Thoracic aorta (tissue), 2 donors: ENCODE results near the gene ATRN. TPM values are rescaled to one million over a fixed set of nuclear protein-coding genes. Genes with fewer than 3 reads are reported as not detected.

Experiments used
- ATAC-seq: fragments of 150-250 bp; one replicate; pipeline ENCODE4 v1.8.0; 2017; ENCODE audit warnings: low read depth; ENCODE audit not compliant: insufficient number of reproducible peaks, low FRiP score
- DNase-seq: peaks from one replicate; pipeline ENCODE4 v3.0.0-alpha.2; 2020; ENCODE audit warnings: low spot score
- H3K27ac ChIP-seq, 2 donors: fragments of 200-600 bp; sonication (generic); 1 replicate in 1 of 2; 2 replicates in 1 of 2; pipeline ENCODE4 v1.5.1; 2016; ENCODE audit warnings: mild to moderate bottlenecking in 2 of 2, moderate library complexity in 2 of 2
- H3K27me3 ChIP-seq: fragments of 200-600 bp; sonication (generic); replicated peaks from 2 replicates; pipeline ENCODE4 v1.6.0; 2016; ENCODE audit warnings: mild to moderate bottlenecking; ENCODE audit not compliant: insufficient read depth
- H3K36me3 ChIP-seq: fragments of 200-600 bp; sonication (generic); one replicate; pipeline ENCODE4 v1.5.1; 2016
- H3K4me1 ChIP-seq, 2 donors: fragments of 200-600 bp; sonication (generic); 1 replicate in 1 of 2; 2 replicates in 1 of 2; pipeline versions ENCODE4 v1.5.1 to v1.6.0; 2016; ENCODE audit warnings: low read depth in 2 of 2, mild to moderate bottlenecking in 1 of 2; ENCODE audit not compliant: control insufficient read depth in 1 of 2
- H3K4me3 ChIP-seq: fragments of 200-600 bp; sonication (generic); 2 replicates; pipeline ENCODE4 v1.5.1; 2016; ENCODE audit warnings: mild to moderate bottlenecking
- H3K9me3 ChIP-seq: fragments of 200-600 bp; sonication (generic); 2 replicates; pipeline ENCODE4 v1.5.1; 2016
- CTCF ChIP-seq: fragments of 200-600 bp; sonication (generic); IDR thresholded peaks from one replicate; pipeline ENCODE4 v1.5.1; 2019; ENCODE audit warnings: antibody characterized with exemption
- total RNA-seq, 2 donors: library from RNA; depleted of rRNA; stranded (reverse); fragments of >200 nt; gene quantifications; one replicate each; pipeline versions ENCODE4 v1.1.0 to v1.2.3, GENCODE V29; 2016

Gene ATRN
- total RNA-seq, 2 donors from 2014 or later = 25.0 to 32.9 TPM

DNA sequence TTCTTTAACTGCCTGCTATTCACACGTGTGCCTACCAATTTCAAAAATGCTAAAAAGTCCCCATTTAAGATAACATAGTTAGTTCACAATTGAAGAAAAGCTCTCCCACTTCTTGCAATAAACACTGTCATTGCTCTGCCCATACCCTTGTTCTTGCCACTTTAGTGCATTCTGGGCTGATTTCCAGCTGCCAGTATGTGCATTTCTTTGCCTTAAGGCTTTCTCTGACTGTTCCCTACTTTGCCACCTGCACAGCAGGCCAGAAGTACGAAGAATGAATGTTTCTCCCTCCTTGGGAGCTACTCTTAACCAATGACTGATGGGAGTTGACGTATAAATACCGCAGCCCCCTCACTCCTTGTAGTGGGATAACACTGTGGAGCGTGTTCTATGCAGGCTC lies 16.0 kb upstream of the ATRN start:
- Histone ChIP-seq H3K4me1 (no peaks in the 10 kb centered on the region), H3K4me3 (no peak overlapping the region), H3K27me3 (no peaks in the 10 kb centered on the region), H3K9me3 (no peaks in the 10 kb centered on the region), H3K27ac (no peak overlapping the region), H3K36me3 (no peaks in the 10 kb centered on the region)
- no peak for DNase-seq
- ATAC-seq = no peak
- no peak for TF ChIP-seq CTCF

DNA sequence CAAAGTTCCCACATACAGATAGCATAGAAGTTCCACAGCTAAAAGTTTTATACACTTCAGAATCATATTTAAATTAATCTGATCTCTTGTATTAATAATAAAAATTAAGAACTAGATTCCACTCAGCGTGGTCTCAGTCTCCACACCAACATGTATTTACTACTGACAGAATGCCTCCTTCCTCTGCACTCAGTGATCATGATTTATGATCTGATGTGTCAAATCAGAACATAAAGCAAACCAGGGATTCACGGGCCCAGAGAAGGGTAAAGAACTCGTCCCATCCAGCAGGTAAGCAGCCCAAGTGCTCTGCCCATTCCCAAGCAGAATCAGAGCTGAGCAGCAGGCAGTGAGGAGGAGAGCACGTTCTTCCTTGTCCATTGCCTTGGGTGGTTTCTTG lies 14.2 kb upstream of the ATRN start:
- Histone ChIP-seq H3K36me3 (no peaks in the 10 kb centered on the region), H3K4me3 (no peak overlapping the region), H3K27me3 (no peaks in the 10 kb centered on the region), H3K4me1 (no peaks in the 10 kb centered on the region), H3K9me3 (no peaks in the 10 kb centered on the region), H3K27ac (no peak overlapping the region)
- DNase-seq (no peak), ATAC-seq (no peak)
- no peak for TF ChIP-seq CTCF

GRCh38 chr20:3459881-3460307 lies 10.9 kb upstream of the ATRN start:
- no peaks in the 10 kb centered on the region for H3K27me3 ChIP-seq

DNA sequence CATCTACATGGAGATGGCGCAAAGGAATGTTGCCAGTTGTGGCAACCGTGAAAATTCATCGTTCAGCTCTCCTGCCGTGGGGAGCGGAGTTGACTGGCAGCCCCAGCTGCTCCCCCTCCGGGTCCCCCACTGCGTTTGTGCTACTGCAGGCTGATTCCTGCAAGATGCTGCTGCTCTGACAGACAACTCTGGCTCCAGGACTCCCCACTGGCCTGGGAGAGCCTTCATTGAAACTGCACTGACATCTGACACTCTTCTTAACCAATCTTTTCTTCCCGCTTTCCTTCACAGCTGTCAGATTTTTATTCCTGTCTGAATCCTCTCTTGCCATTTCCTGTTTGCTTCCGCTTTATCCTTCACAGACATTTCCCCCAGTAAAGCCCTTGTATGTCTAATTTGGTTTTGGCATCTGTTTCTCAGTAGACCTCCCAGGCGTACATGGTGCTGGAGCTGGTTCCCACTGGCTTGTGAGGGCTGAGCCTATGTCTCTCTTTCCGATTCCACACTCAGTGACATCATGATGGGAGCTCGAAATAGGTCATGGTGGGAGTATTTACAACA lies 9.5 kb upstream of the ATRN start:
- no peaks in the 10 kb centered on the region for H3K4me1 ChIP-seq

More at GRCh38 chr20:3459881-3460307, 10.9 kb upstream of the ATRN start:
- Histone ChIP-seq H3K9me3 (no peaks in the 10 kb centered on the region), H3K36me3 (no peaks in the 10 kb centered on the region), H3K4me1 (no peaks in the 10 kb centered on the region), H3K27ac (no peak overlapping the region), H3K4me3 (no peak overlapping the region)
- ATAC-seq (no peak), DNase-seq (no peak)
- TF ChIP-seq CTCF = no peak

More for the DNA sequence above, 9.5 kb upstream of the ATRN start:
- ATAC-seq (no peak), DNase-seq (no peak)
- H3K27ac ChIP-seq = no peak overlapping the region
- no peaks in the 10 kb centered on the region for H3K27me3 ChIP-seq
- H3K4me3 ChIP-seq = no peak overlapping the region
- H3K9me3 ChIP-seq = no peaks in the 10 kb centered on the region
- TF ChIP-seq CTCF = no peak
- H3K36me3 ChIP-seq = no peaks in the 10 kb centered on the region
